ENCODE data around the gene PLCB2.

PLCB2 gene

GRCh38 chr15:40267670-40268069 lies 40.1 kb downstream of the PLCB2 start:
- no peak for DNase-seq

GRCh38 chr15:40266828-40267304 lies 40.9 kb downstream of the PLCB2 start:
- no peak for DNase-seq

- no peak for DNase-seq
These were observed 41.9 kb downstream of the PLCB2 start for GRCh38 chr15:40265875-40266274.

- no peak for DNase-seq
These were observed 42.4 kb downstream of the PLCB2 start for GRCh38 chr15:40265355-40265754.

GRCh38 chr15:40264321-40265153 lies 43.2 kb downstream of the PLCB2 start:
- DNase-seq: no peak

GRCh38 chr15:40263024-40263754 lies 44.5 kb downstream of the PLCB2 start:
- no peak for DNase-seq

- DNase-seq: no peak
These were observed 48.7 kb downstream of the PLCB2 start for GRCh38 chr15:40259021-40259420.

- DNase-seq: no peak
These were observed 49.2 kb downstream of the PLCB2 start for GRCh38 chr15:40258544-40258943.

- no peak for DNase-seq
These were observed 49.9 kb downstream of the PLCB2 start for GRCh38 chr15:40257656-40258450.

GRCh38 chr15:40256638-40257235 lies 51.0 kb downstream of the PLCB2 start:
- DNase-seq: no peak

- DNase-seq: no peak
These were observed 52.7 kb downstream of the PLCB2 start for GRCh38 chr15:40255033-40255432.

GRCh38 chr15:40254452-40254851 lies 53.3 kb downstream of the PLCB2 start:
- DNase-seq: no peak

- no peak for DNase-seq
These were observed 54.5 kb downstream of the PLCB2 start for GRCh38 chr15:40253167-40253790.

- DNase-seq: no peak
These were observed 55.1 kb downstream of the PLCB2 start for GRCh38 chr15:40252438-40253166.

GRCh38 chr15:40252141-40252437 lies 55.6 kb downstream of the PLCB2 start:
- DNase-seq: no peak

- no peak for DNase-seq
These were observed 56.1 kb downstream of the PLCB2 start for GRCh38 chr15:40251486-40252140.

GRCh38 chr15:40250771-40251483 lies 56.8 kb downstream of the PLCB2 start:
- DNase-seq: no peak

- no peak for DNase-seq
These were observed 57.5 kb downstream of the PLCB2 start for GRCh38 chr15:40250304-40250656.

GRCh38 chr15:40249477-40250303 lies 58.0 kb downstream of the PLCB2 start:
- DNase-seq: no peak

Measured in SIG-M5 (cell line).